ENCODE data around the gene WDR47. TPM values are rescaled to one million over a fixed set of nuclear protein-coding genes. Genes with fewer than 3 reads are reported as not detected.
"Not testable (repeated sequence)": the region's sequence is repeated elsewhere in the genome, so short reads cannot be mapped to it uniquely, and the experiment has no call there.

WDR47 gene
- total RNA-seq, 4 donors from 2014 or later = 45.8 to 89.2 (median 52.9) TPM

GRCh38 chr1:109024646-109025045 is 17.3 kb downstream of the WDR47 start:
- Histone ChIP-seq H3K36me3 (peaks cover 13% of the 10 kb centered on the region), H3K4me3 (no peak overlapping the region), H3K9me3 (no peaks in the 10 kb centered on the region), H3K4me1 (no peaks in the 10 kb centered on the region), H3K27ac (no peak overlapping the region), H3K27me3 (no peaks in the 10 kb centered on the region)
- 94% methylated on average over 2 of the region's 2 CpGs for WGBS
- TF ChIP-seq CTCF (IDR thresholded peaks at IDR 0.05) = no peak
- no peak for TF ChIP-seq POLR2AphosphoS5 (IDR thresholded peaks at IDR 0.05)
- DNase-seq (ENCODE audit: low spot score in 2 of 2) = no peak

- no peak overlapping the region for H3K27ac ChIP-seq
- H3K27me3 ChIP-seq = no peaks in the 10 kb centered on the region
- TF ChIP-seq EP300 (IDR thresholded peaks at IDR 0.05) = no peak
- TF ChIP-seq POLR2A (IDR thresholded peaks at IDR 0.05) = no peak
- no peak for TF ChIP-seq POLR2AphosphoS5 (IDR thresholded peaks at IDR 0.05)
- no peak for TF ChIP-seq CTCF (IDR thresholded peaks at IDR 0.05)
- no peak overlapping the region for H3K4me3 ChIP-seq
- peaks cover 27% of the 10 kb centered on the region for H3K36me3 ChIP-seq
- no peak for DNase-seq (ENCODE audit: low spot score in 2 of 2)
- H3K9me3 ChIP-seq = no peaks in the 10 kb centered on the region
- no peaks in the 10 kb centered on the region for H3K4me1 ChIP-seq
- WGBS = 89% methylated on average over 3 of the region's 3 CpGs
Observed at GRCh38 chr1:109020693-109021257, 21.1 kb downstream of the WDR47 start.

DNA sequence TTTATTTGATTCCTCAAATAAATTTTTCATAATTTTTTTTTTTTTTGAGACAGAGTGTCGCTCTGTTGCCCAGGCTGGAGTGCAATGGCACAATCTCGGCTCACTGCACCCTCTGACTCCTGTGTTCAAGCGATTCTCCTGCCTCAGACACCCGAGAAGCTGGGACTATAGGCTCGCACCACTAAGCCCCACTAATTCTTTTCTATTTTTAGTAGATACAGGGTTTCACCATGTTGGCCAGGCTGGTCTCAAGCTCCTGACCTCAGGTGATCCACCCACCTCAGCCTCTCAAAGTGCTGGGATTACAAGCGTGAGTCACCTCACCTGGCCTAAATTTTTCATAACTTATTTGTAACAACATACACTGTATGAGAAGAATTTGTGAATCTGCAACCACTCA is 24.2 kb downstream of the WDR47 start:
- H3K27ac ChIP-seq; H3K27me3 ChIP-seq; DNase-seq (ENCODE audit: low spot score in 2 of 2); H3K4me3 ChIP-seq; H3K4me1 ChIP-seq; H3K9me3 ChIP-seq: not testable (repeated sequence)
- peaks cover 40% of the 10 kb centered on the region for H3K36me3 ChIP-seq
- WGBS = 95% methylated on average over 6 of the region's 6 CpGs

DNA sequence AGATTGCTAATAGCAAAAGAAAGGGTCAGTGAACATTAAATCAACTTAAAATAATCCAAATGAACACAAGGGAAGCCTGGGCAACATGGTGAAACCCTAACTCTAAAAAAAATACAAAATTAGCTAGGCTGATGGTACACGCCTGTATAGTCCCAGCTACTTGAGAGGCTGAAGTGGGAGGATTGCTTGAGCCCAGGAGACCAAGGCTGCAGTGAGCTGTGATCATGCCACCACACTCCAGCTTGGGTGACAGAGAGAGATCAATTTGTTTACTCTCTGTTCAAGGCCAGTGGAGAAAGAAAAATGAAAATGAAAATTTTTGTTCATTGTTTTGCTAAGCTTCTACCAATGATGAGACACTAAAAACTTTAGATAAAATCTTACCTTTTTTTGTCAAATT is 24.8 kb downstream of the WDR47 start:
- DNase-seq (ENCODE audit: low spot score in 2 of 2) = no peak
- WGBS = 100% methylated on average over 1 of the region's 1 CpG
- no peaks in the 10 kb centered on the region for H3K9me3 ChIP-seq
- peaks cover 38% of the 10 kb centered on the region for H3K36me3 ChIP-seq
- H3K27me3 ChIP-seq = no peaks in the 10 kb centered on the region
- no peak overlapping the region for H3K4me3 ChIP-seq
- H3K4me1 ChIP-seq = no peaks in the 10 kb centered on the region
- H3K27ac ChIP-seq = no peak overlapping the region
- TF ChIP-seq EP300 (IDR thresholded peaks at IDR 0.05) (no peak), POLR2AphosphoS5 (IDR thresholded peaks at IDR 0.05) (no peak), POLR2A (IDR thresholded peaks at IDR 0.05) (no peak), CTCF (IDR thresholded peaks at IDR 0.05) (no peak)

GRCh38 chr1:109011335-109011734 is 30.6 kb downstream of the WDR47 start:
- Histone ChIP-seq H3K4me1 (no peaks in the 10 kb centered on the region), H3K9me3 (no peaks in the 10 kb centered on the region), H3K27me3 (no peaks in the 10 kb centered on the region), H3K27ac (no peak overlapping the region), H3K36me3 (peaks cover 63% of the 10 kb centered on the region), H3K4me3 (no peak overlapping the region)
- WGBS = 88% methylated on average over 7 of the region's 7 CpGs
- no peak for TF ChIP-seq EP300 (IDR thresholded peaks at IDR 0.05)
- TF ChIP-seq POLR2A (IDR thresholded peaks at IDR 0.05) = no peak
- TF ChIP-seq POLR2AphosphoS5 (IDR thresholded peaks at IDR 0.05) = no peak
- TF ChIP-seq CTCF (IDR thresholded peaks at IDR 0.05) = no peak
- DNase-seq (ENCODE audit: low spot score in 2 of 2) = no peak

DNA sequence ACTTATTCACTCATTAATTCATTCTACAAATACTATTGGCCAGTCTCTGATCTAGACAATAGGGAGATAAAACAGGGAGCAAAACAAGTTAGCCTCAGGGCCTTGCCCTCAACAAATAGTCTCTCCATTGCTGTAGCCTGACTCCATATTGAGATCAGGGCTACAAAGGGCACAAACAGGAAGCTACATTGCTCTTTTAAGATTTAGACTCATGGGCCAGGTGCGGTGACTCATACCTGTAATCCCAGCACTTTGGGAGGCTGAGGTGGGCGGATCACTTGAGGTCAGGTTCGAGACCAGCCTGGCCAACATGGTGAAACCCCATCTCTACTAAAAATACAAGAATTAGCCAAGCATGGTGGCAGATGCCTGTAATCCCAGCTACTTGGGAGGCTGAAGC is 45.3 kb downstream of the WDR47 start:
- not testable (repeated sequence) for H3K27ac ChIP-seq; H3K4me1 ChIP-seq; DNase-seq (ENCODE audit: low spot score in 2 of 2); H3K4me3 ChIP-seq; H3K9me3 ChIP-seq; H3K27me3 ChIP-seq
- 90% methylated on average over 3 of the region's 3 CpGs for WGBS
- H3K36me3 ChIP-seq = peaks cover 79% of the 10 kb centered on the region

Measured in suprapubic skin (tissue), 4 donors.